HCT116 (cell line): ENCODE measurements around the gene MAN2C1. TPM values are rescaled to one million over a fixed set of nuclear protein-coding genes. Genes with fewer than 3 reads are reported as not detected.

Source experiments
- ATAC-seq: fragments of 200-7000 bp; cut with Tn5 transposase; 2 replicates; pipeline ENCODE4 v1.9.1; 2020; ENCODE audit warnings: mild to moderate bottlenecking, moderate library complexity
- BruUV-seq: library from RNA; stranded (reverse); fragments of 400-500 nt; replicated peaks from 2 replicates; lab custom pipeline; 2021; lab: Mats Ljungman, UMichigan
- CTCF ChIA-PET: fragments of 300-600 bp; sonication (Branson Sonifier 250); formaldehyde crosslinking; loops from one replicate; lab custom pipeline; 2021; ENCODE audit warnings: antibody characterized with exemption; lab: Charles Lee
- POLR2A ChIA-PET: fragments of 300-600, 350-600 bp; sonication (Branson Sonifier 250); formaldehyde crosslinking; loops from one replicate; lab custom pipeline; 2021; ENCODE audit warnings: antibody characterized with exemption; lab: Charles Lee
- RAD21 ChIA-PET, 2 experiments: fragments of 300-600 bp; sonication (Branson Sonifier 250); formaldehyde crosslinking; loops; one replicate each; lab custom pipeline; 2023; ENCODE audit warnings: low total read pairs in 2 of 2; ENCODE audit not compliant: uncharacterized antibody in 2 of 2, unreplicated experiment in 2 of 2, low non-redundant PET in 1 of 2; lab: Charles Lee
- DNase-seq: peaks from one replicate; pipeline ENCODE4 v3.0.0-alpha.2; 2010; ENCODE audit warnings: low read depth, low spot score
- H2AFZ ChIP-seq: fragments of 200-600 bp; shearing (Covaris generic), sonication (generic); 2 replicates; pipeline ENCODE4 v1.6.1; 2017; ENCODE audit warnings: low read depth, mixed run types, mixed read lengths, antibody characterized with exemption, low read length; ENCODE audit not compliant: poor library complexity, severe bottlenecking
- H3K27ac ChIP-seq: 2 replicates; pipeline ENCODE4 v1.5.1; 2012; ENCODE audit warnings: low read depth, low read length
- H3K27me3 ChIP-seq: fragments of 200-600 bp; sonication (generic); 2 replicates; pipeline ENCODE4 v1.6.1; 2016; ENCODE audit warnings: mixed run types, low read length, mixed read lengths; ENCODE audit not compliant: insufficient read depth
- H3K36me3 ChIP-seq, 2 experiments: fragments of 200-500 bp in 1 of 2; fragments of 200-600 bp in 1 of 2; sonication (Bioruptor generic) in 1 of 2; sonication (generic) in 1 of 2; 2 replicates each; pipeline versions ENCODE4 v1.5.1 to v1.6.1; 2014 to 2016; ENCODE audit warnings: low read length in 2 of 2, inconsistent platforms in 1 of 2, mixed read lengths in 1 of 2, mixed run types in 1 of 2; ENCODE audit not compliant: insufficient read depth in 2 of 2, control insufficient read depth in 1 of 2
- H3K4me1 ChIP-seq, 2 experiments: fragments of 200-600 bp in 1 of 2; sonication (generic) in 1 of 2; 2 replicates each; pipeline versions ENCODE4 v1.5.1 to v1.6.1; 2012 to 2017; ENCODE audit warnings: low read length in 2 of 2, inconsistent platforms in 1 of 2, mild to moderate bottlenecking in 1 of 2, mixed read lengths in 1 of 2, mixed run types in 1 of 2, moderate library complexity in 1 of 2; ENCODE audit not compliant: insufficient read depth in 2 of 2, control insufficient read depth in 1 of 2
- H3K4me2 ChIP-seq: fragments of 200-600 bp; sonication (generic); 2 replicates; pipeline ENCODE4 v1.6.1; 2017; ENCODE audit warnings: mixed run types, low read length, mixed read lengths
- H3K4me3 ChIP-seq, 2 experiments: fragments of 200-600 bp in 1 of 2; sonication (generic) in 1 of 2; replicated peaks in 1 of 2; 2 replicates each; pipeline ENCODE4 v1.5.1; 2011 to 2016; ENCODE audit warnings: low read length in 2 of 2, control low read depth in 1 of 2, low read depth in 1 of 2, mild to moderate bottlenecking in 1 of 2, mixed read lengths in 1 of 2, mixed run types in 1 of 2
- H3K79me2 ChIP-seq: fragments of 200-600 bp; sonication (generic); 2 replicates; pipeline ENCODE4 v1.6.1; 2017; ENCODE audit warnings: mild to moderate bottlenecking, mixed run types, low read length, moderate library complexity, mixed read lengths; ENCODE audit not compliant: insufficient read depth
- H3K9ac ChIP-seq: fragments of 200-600 bp; sonication (generic); 2 replicates; pipeline ENCODE4 v1.6.1; 2016; ENCODE audit warnings: low read length, mixed read lengths
- H3K9me2 ChIP-seq: fragments of 200-600 bp; sonication (generic), shearing (Covaris generic); 2 replicates; pipeline ENCODE4 v1.6.1; 2017; ENCODE audit warnings: mixed run types, mild to moderate bottlenecking, moderate library complexity; ENCODE audit not compliant: insufficient read depth
- H3K9me3 ChIP-seq, 2 experiments: fragments of 200-500 bp in 1 of 2; fragments of 200-600 bp in 1 of 2; sonication (Bioruptor generic) in 1 of 2; sonication (generic) in 1 of 2; 2 replicates each; pipeline ENCODE4 v1.6.1; 2014 to 2017; ENCODE audit warnings: low read length in 2 of 2, mixed read lengths in 2 of 2, inconsistent platforms in 1 of 2, low read depth in 1 of 2, mild to moderate bottlenecking in 1 of 2, mixed run types in 1 of 2, moderate library complexity in 1 of 2; ENCODE audit not compliant: control insufficient read depth in 1 of 2, insufficient read depth in 1 of 2
- H4K20me1 ChIP-seq: fragments of 200-600 bp; sonication (generic), shearing (Covaris generic); 2 replicates; pipeline ENCODE4 v1.6.1; 2017; ENCODE audit warnings: mixed run types, mild to moderate bottlenecking, moderate library complexity; ENCODE audit not compliant: insufficient read depth
- ATF3 ChIP-seq: IDR thresholded peaks from 2 replicates; pipeline ENCODE4 v1.6.1; 2012
- CBX3 ChIP-seq: IDR thresholded peaks from 2 replicates; pipeline ENCODE4 v1.6.1; 2012; ENCODE audit warnings: low read depth
- CEBPB ChIP-seq: IDR thresholded peaks from 2 replicates; pipeline ENCODE4 v1.6.1; 2012; ENCODE audit warnings: low read depth
- CTCF ChIP-seq, 3 experiments: fragments of 200-600 bp in 1 of 3; sonication (generic) in 1 of 3; IDR thresholded peaks in 2 of 3; conservative IDR thresholded peaks in 1 of 3; 2 replicates each; pipeline ENCODE4 v1.5.1; 2012 to 2017; ENCODE audit warnings: low read depth in 2 of 3, low read length in 2 of 3, antibody characterized with exemption in 1 of 3, borderline replicate concordance in 1 of 3, control low read depth in 1 of 3, mild to moderate bottlenecking in 1 of 3, mixed read lengths in 1 of 3, mixed run types in 1 of 3, moderate library complexity in 1 of 3; ENCODE audit not compliant: insufficient read depth in 1 of 3
- EGR1 ChIP-seq: IDR thresholded peaks from 2 replicates; pipeline ENCODE4 v1.6.1; 2012; ENCODE audit warnings: low read depth
- JUND ChIP-seq: IDR thresholded peaks from 2 replicates; pipeline ENCODE4 v1.6.1; 2012
- MAX ChIP-seq: IDR thresholded peaks from 2 replicates; pipeline ENCODE4 v1.6.1; 2012
- POLR2A ChIP-seq: IDR thresholded peaks from 2 replicates; pipeline ENCODE4 v1.7.0; 2011; ENCODE audit warnings: borderline replicate concordance; ENCODE audit not compliant: insufficient read depth, insufficient read length; ENCODE audit errors: extremely low read depth
- REST ChIP-seq: IDR thresholded peaks from 2 replicates; pipeline ENCODE4 v1.6.1; 2012; ENCODE audit warnings: low read depth
- SP1 ChIP-seq: IDR thresholded peaks from 2 replicates; pipeline ENCODE4 v1.6.1; 2012; ENCODE audit warnings: low read depth
- SRF ChIP-seq: IDR thresholded peaks from 2 replicates; pipeline ENCODE4 v1.6.1; 2012; ENCODE audit warnings: low read depth
- TCF7L2 ChIP-seq: IDR thresholded peaks from 2 replicates; pipeline ENCODE4 v1.7.0; 2011; ENCODE audit warnings: borderline replicate concordance, inconsistent platforms; ENCODE audit not compliant: insufficient read depth, insufficient read length; ENCODE audit errors: extremely low read depth
- YY1 ChIP-seq: IDR thresholded peaks from 2 replicates; pipeline ENCODE4 v1.6.1; 2011; ENCODE audit warnings: low read length, low read depth, moderate library complexity, mild to moderate bottlenecking; ENCODE audit not compliant: insufficient replicate concordance; ENCODE audit errors: extremely low read depth
- ZBTB33 ChIP-seq: IDR thresholded peaks from 2 replicates; pipeline ENCODE4 v1.6.1; 2011; ENCODE audit warnings: mild to moderate bottlenecking, low read length, moderate library complexity; ENCODE audit not compliant: insufficient replicate concordance; ENCODE audit errors: extremely low read depth
- ZFX ChIP-seq: fragments of 450-650 bp; IDR thresholded peaks from 2 replicates; pipeline ENCODE4 v1.6.1; 2017
- ZNF274 ChIP-seq: fragments of 200-500 bp; sonication (Bioruptor generic); IDR thresholded peaks from 2 replicates; pipeline ENCODE4 v1.6.1; 2014; ENCODE audit warnings: mild to moderate bottlenecking, low read depth, low read length, inconsistent platforms
- intact Hi-C: fragments of 100-400 bp; cut with micrococcal nuclease; formaldehyde crosslinking; loops from 2 replicates; pipeline ENCODE4 v1.10.0; 2022
- total RNA-seq: library from RNA; stranded (reverse); gene quantifications from one replicate; pipeline ENCODE4 v1.2.1, GENCODE V29; 2021; ENCODE audit not compliant: unreplicated experiment

The MAN2C1 gene
- total RNA-seq, 1 experiment from 2014 or later: 118 TPM

DNA sequence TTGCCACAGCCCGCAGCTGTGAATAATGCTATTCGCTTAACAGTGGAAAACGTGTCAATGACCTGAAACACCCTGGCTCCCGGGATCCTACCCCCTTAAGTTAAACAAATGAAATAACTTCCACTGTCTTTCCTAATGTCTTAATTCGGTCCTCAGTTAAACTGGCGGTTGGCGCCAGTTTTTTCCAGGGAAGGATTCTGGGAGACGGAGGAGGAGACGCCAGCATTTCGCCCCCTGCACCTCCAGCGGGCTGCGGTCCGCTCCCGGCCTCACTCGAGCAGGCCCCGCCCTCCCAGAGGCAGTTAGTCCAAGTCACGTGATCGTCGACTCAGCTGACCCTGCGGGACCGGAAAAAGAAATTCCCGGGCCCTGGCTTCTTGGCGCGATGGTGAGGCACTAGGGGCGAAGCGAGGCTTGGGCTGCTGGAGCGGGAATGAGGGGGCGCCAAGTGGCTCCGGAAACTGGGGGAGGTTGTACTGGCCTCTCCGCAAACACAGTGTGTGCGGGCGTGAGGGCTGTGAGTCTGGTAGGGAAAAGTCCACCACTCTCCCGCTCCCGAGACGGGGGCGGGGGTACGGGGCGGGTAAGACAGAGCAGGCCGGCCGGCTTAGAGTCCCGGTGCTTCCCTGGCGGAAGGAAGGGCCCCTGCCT is 32.6 kb downstream of the MAN2C1 start, which contains the start of gene COMMD4 (continued):
- TF ChIP-seq EGR1 (peak; percentile 31; the same call in 1 of the 2 replicates), MAX (peak; percentile 84), CEBPB (no peak)

DNA sequence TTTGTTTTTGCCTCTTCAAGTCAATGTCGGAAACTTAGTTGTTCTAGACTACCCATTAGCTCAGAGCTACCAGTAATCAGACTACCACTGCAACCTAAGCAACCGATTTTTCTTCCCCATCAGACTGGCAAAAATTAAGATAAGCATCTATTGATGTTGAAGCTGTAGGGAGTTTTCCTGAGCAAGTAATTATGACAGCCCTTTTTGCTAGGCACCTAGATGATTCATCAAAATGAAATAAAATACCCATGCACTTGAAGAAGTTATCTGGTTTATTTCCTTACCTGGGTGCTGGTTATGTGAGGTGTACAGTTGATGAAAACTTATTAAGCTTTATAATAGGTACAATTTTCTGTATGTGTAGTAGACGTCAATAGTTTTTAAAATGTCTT is 33.1 kb downstream of the MAN2C1 start:
- H2AFZ ChIP-seq: peak overlapping the region; percentile 24
- H4K20me1 ChIP-seq: no peaks in the 10 kb centered on the region
- intact Hi-C loops: no loop called here
- no peaks in the 10 kb centered on the region for H3K9me2 ChIP-seq
- ATAC-seq: no peak
- H3K36me3 ChIP-seq: no peaks in the 10 kb centered on the region
- TSS peak; percentile 82 for BruUV-seq
- peak overlapping the region; percentile 87 for H3K9ac ChIP-seq
- H3K4me1 ChIP-seq: peaks cover 9 to 14% of the 10 kb centered on the region in 2 experiments
- RAD21 ChIA-PET: no interaction called here
- CTCF ChIA-PET: no interaction called here
- peaks cover 13% of the 10 kb centered on the region for H3K79me2 ChIP-seq
- no peak for DNase-seq
- no peaks in the 10 kb centered on the region for H3K9me3 ChIP-seq
- peak overlapping the region; percentile 71 to 83 for H3K4me3 ChIP-seq
- POLR2A ChIA-PET: interaction anchor here (1.1 kb wide), 1 partner anchor 12 kb away, joined by 3 read pairs; the partner anchor contains the start of gene NEIL1
- no peaks in the 10 kb centered on the region for H3K27me3 ChIP-seq
- H3K27ac ChIP-seq: peak overlapping the region; percentile 48; the same call in 1 of the 2 replicates
- H3K4me2 ChIP-seq: peak overlapping the region; percentile 92
- TF ChIP-seq MAX (no peak), ZNF274 (no peak), TCF7L2 (no peak), SRF (no peak), POLR2A (no peak), SP1 (no peak), CTCF (IDR thresholded peaks at IDR 0.05 in 2 of 3, conservative IDR thresholded peaks at IDR 0.05 in 1 of 3; ENCODE audit: borderline replicate concordance in 1 of 3, insufficient read depth in 1 of 3, low read depth in 2 of 3, low read length in 2 of 3) (no peak), CBX3 (no peak; the same call in 1 of the 2 replicates), JUND (no peak), EGR1 (no peak), YY1 (no peak), ZBTB33 (no peak), ZFX (no peak), ATF3 (no peak), REST (no peak)
